GM12878 (cell line): ENCODE data around the gene FAM89A. TPM values are rescaled to one million over a fixed set of nuclear protein-coding genes. Genes with fewer than 3 reads are reported as not detected.

Source experiments
- ATAC-seq: fragments of 200-7000 bp; cut with Tn5 transposase; 3 replicates; pipeline ENCODE4 v1.9.1; 2020; ENCODE audit warnings: mild to moderate bottlenecking, moderate library complexity
- BruUV-seq: library from RNA; stranded (reverse); fragments of 400-500 nt; replicated peaks from 2 replicates; lab custom pipeline; 2021; lab: Mats Ljungman, UMichigan
- CTCF ChIA-PET: fragments of 300-600 bp; sonication (Branson Sonifier 250); formaldehyde crosslinking; extraction: SDS; loops from one replicate; lab custom pipeline; 2021; ENCODE audit warnings: inconsistent platforms; lab: Yijun Ruan, JAX
- POLR2A ChIA-PET: fragments of 350-600 bp; formaldehyde crosslinking; extraction: SDS; loops from one replicate; lab custom pipeline; 2021; ENCODE audit warnings: inconsistent platforms; lab: Charles Lee
- RAD21 ChIA-PET: fragments of 300-600 bp; sonication (Branson Sonifier 250); formaldehyde crosslinking; loops from one replicate; lab custom pipeline; 2023; ENCODE audit warnings: antibody characterized with exemption; ENCODE audit not compliant: unreplicated experiment; lab: Charles Lee
- SMC1A ChIA-PET: fragments of 300-600 bp; sonication (Branson Sonifier 250); formaldehyde crosslinking; loops from one replicate; lab custom pipeline; 2023; ENCODE audit not compliant: unreplicated experiment, uncharacterized antibody; lab: Charles Lee
- DNase-seq: peaks from one replicate; pipeline ENCODE4 v3.0.0-alpha.2; 2011; ENCODE audit warnings: low read depth, low spot score
- FAIRE-seq: peaks from 3 replicates; lab custom pipeline; 2011; peaks lifted over from hg19 to GRCh38; lab: Jason Lieb, UNC
- H2AFZ ChIP-seq: 2 replicates; pipeline ENCODE4 v1.6.0; 2011; ENCODE audit warnings: low read depth, low read length, control low read depth; ENCODE audit not compliant: control insufficient read depth
- H3K27ac ChIP-seq: 2 replicates; pipeline ENCODE4 v1.5.1; 2011; ENCODE audit warnings: control low read depth; ENCODE audit not compliant: control insufficient read depth, insufficient read depth
- H3K27me3 ChIP-seq, 2 experiments: replicated peaks in 1 of 2; 2 replicates each; pipeline versions ENCODE4 v1.6.0 to v1.6.1; 2011; ENCODE audit warnings: low read length in 1 of 2; ENCODE audit not compliant: control insufficient read depth in 2 of 2, insufficient read depth in 2 of 2
- H3K36me3 ChIP-seq, 2 experiments: 2 replicates each; pipeline ENCODE4 v1.5.1; 2011; ENCODE audit warnings: low read length in 1 of 2; ENCODE audit not compliant: control insufficient read depth in 2 of 2, insufficient read depth in 2 of 2
- H3K4me1 ChIP-seq: 2 replicates; pipeline ENCODE4 v1.6.1; 2011; ENCODE audit warnings: mild to moderate bottlenecking, low read length, moderate library complexity, mixed read lengths; ENCODE audit not compliant: control insufficient read depth, insufficient read depth
- H3K4me2 ChIP-seq: 2 replicates; pipeline ENCODE4 v1.6.0; 2011; ENCODE audit warnings: control low read depth; ENCODE audit not compliant: control insufficient read depth, insufficient read depth
- H3K4me3 ChIP-seq: fragments of 200-600 bp; sonication (generic); 2 replicates; pipeline ENCODE4 v1.5.1; 2016
- H3K79me2 ChIP-seq: 2 replicates; pipeline ENCODE4 v1.6.0; 2011; ENCODE audit warnings: low read length; ENCODE audit not compliant: control insufficient read depth, insufficient read depth
- H3K9ac ChIP-seq: 2 replicates; pipeline ENCODE4 v1.8.0; 2011; ENCODE audit warnings: low read length, control low read depth, mixed read lengths; ENCODE audit not compliant: control insufficient read depth, insufficient read depth
- H3K9me3 ChIP-seq: replicated peaks from 3 replicates; pipeline ENCODE4 v1.5.1; 2011; ENCODE audit warnings: mild to moderate bottlenecking, low read length; ENCODE audit not compliant: control insufficient read depth, insufficient read depth
- H4K20me1 ChIP-seq: 2 replicates; pipeline ENCODE4 v1.6.0; 2011; ENCODE audit not compliant: control insufficient read depth, insufficient read depth
- ASH2L ChIP-seq: fragments of 300-600, 200-600 bp; sonication (generic); IDR thresholded peaks from 2 replicates; pipeline ENCODE4 v1.6.1; 2017; ENCODE audit warnings: low read depth, mild to moderate bottlenecking, borderline replicate concordance
- BMI1 ChIP-seq: fragments of 450-650 bp; IDR thresholded peaks from 2 replicates; pipeline ENCODE4 v1.6.1; 2016; ENCODE audit warnings: mild to moderate bottlenecking, moderate library complexity, borderline replicate concordance
- BRCA1 ChIP-seq: IDR thresholded peaks from 2 replicates; pipeline ENCODE4 v1.6.1; 2011; ENCODE audit warnings: low read depth, low read length, improper control_type of control experiment
- CREM ChIP-seq: IDR thresholded peaks from 2 replicates; pipeline ENCODE4 v1.6.1; 2014; ENCODE audit warnings: antibody characterized with exemption, low read depth
- FOS ChIP-seq: IDR thresholded peaks from 3 replicates; pipeline ENCODE4 v1.6.1; 2011; ENCODE audit warnings: borderline replicate concordance; ENCODE audit not compliant: insufficient read length; ENCODE audit errors: extremely low read depth
- FOXM1 ChIP-seq: IDR thresholded peaks from 2 replicates; pipeline ENCODE4 v1.6.1; 2012; ENCODE audit warnings: low read depth, mild to moderate bottlenecking, inconsistent platforms, low read length, moderate library complexity
- GABPA ChIP-seq: IDR thresholded peaks from 2 replicates; pipeline ENCODE4 v1.6.1; 2014; ENCODE audit warnings: antibody characterized with exemption, low read depth, mild to moderate bottlenecking, inconsistent platforms
- HDAC2 ChIP-seq: fragments of 200-600 bp; sonication (generic); IDR thresholded peaks from 2 replicates; pipeline ENCODE4 v1.6.1; 2017
- MEF2B ChIP-seq: fragments of 450-650 bp; IDR thresholded peaks from 2 replicates; pipeline ENCODE4 v1.6.1; 2018; ENCODE audit warnings: mild to moderate bottlenecking, moderate library complexity; ENCODE audit not compliant: partially characterized antibody, poor library complexity, severe bottlenecking
- NRF1 ChIP-seq: conservative IDR thresholded peaks from 2 replicates; pipeline ENCODE4 v1.6.1; 2011; ENCODE audit warnings: mild to moderate bottlenecking, low read depth, low read length, improper control_type of control experiment
- POU2F2 ChIP-seq: IDR thresholded peaks from 3 replicates; pipeline ENCODE4 v1.6.1; 2011; ENCODE audit warnings: low read depth, mild to moderate bottlenecking, low read length, borderline replicate concordance
- SMARCA5 ChIP-seq: fragments of 450-650 bp; IDR thresholded peaks from 2 replicates; pipeline ENCODE4 v1.6.1; 2017; ENCODE audit warnings: mild to moderate bottlenecking
- SPI1 ChIP-seq: IDR thresholded peaks from 2 replicates; pipeline ENCODE4 v1.6.1; 2011; ENCODE audit warnings: low read depth, mild to moderate bottlenecking, low read length, moderate library complexity, borderline replicate concordance; ENCODE audit not compliant: insufficient read depth
- TCF7 ChIP-seq: IDR thresholded peaks from 2 replicates; pipeline ENCODE4 v1.6.1; 2014; ENCODE audit warnings: antibody characterized with exemption, borderline replicate concordance
- YBX1 ChIP-seq: fragments of 450-650 bp; IDR thresholded peaks from 2 replicates; pipeline ENCODE4 v1.6.1; 2016; ENCODE audit warnings: antibody characterized with exemption
- WGBS: methylation state at CpG from one replicate; pipeline ENCODE4 v1.1.6; 2016; ENCODE audit warnings: low lambda C conversion rate; ENCODE audit not compliant: insufficient replicate concordance, insufficient coverage; ENCODE audit errors: missing lambda C conversion rate; 5-methylcytosine and 5-hydroxymethylcytosine counted together
- in situ Hi-C: fragments of 300-500 bp; cut with MboI; formaldehyde crosslinking; loops from 9 replicates; pipeline ENCODE4 v1.14.3; 2018; ENCODE audit warnings: mixed read lengths
- intact Hi-C: fragments of 100-400 bp; cut with micrococcal nuclease; formaldehyde crosslinking; loops from one replicate; pipeline ENCODE4 v1.14.2; 2022; ENCODE audit not compliant: unreplicated experiment
- polyA plus RNA-seq, 11 experiments: library from polyadenylated mRNA; depleted of rRNA in 4 of 11; unstranded in 6 of 11; stranded (reverse) in 5 of 11; fragments of >200 nt; fragmentation: Nextera tagmentation in 4 of 11; fragmentation: Illumina TruSeq in 1 of 11; extraction: Ambion mirVana in 4 of 11; extraction: Trizol in 1 of 11; gene quantifications; 1 replicate in 1 of 11; 2 replicates in 10 of 11; pipeline versions ENCODE4 v1.2.1 to v1.2.3, GENCODE V29; 2011 to 2016; ENCODE audit warnings: inconsistent platforms in 2 of 11, missing spikeins in 2 of 11, low read depth in 1 of 11
- total RNA-seq, 4 experiments: library from RNA; depleted of rRNA in 3 of 4; stranded (reverse); fragments of >200 nt in 3 of 4; fragmentation: Illumina TruSeq in 1 of 4; extraction: Trizol in 1 of 4; gene quantifications; 2 replicates each; pipeline versions ENCODE4 v1.2.1 to v1.2.3, GENCODE V29; 2013 to 2021
- TF ChIP-seq, protein P1 (sequence below): IDR thresholded peaks from 2 replicates; pipeline ENCODE4 v1.6.1; 2011; ENCODE audit warnings: borderline replicate concordance, low read depth, mild to moderate bottlenecking, moderate library complexity, mixed read lengths, low read length; ENCODE audit not compliant: insufficient read depth; ENCODE audit errors: extremely low read length
- TF ChIP-seq, protein P2 (sequence below): fragments of 450-650 bp; IDR thresholded peaks from 2 replicates; pipeline ENCODE4 v1.6.1; 2018; ENCODE audit warnings: borderline replicate concordance, mild to moderate bottlenecking; ENCODE audit not compliant: partially characterized antibody
- TF ChIP-seq, protein P3 (sequence below): fragments of 450-650 bp; IDR thresholded peaks from 2 replicates; pipeline ENCODE4 v1.6.1; 2017; ENCODE audit warnings: mild to moderate bottlenecking, moderate library complexity

The FAM89A gene
- total and polyA plus RNA-seq, 10 of the 15 experiments (the other 5 are each of a cell fraction or from before 2014, with no cell fraction given): 0.06 to 0.72 (median 0.14) TPM; not detected in 4

GRCh38 chr1:231026576-231026975 lies 13.5 kb downstream of the FAM89A start:
- no peaks in the 10 kb centered on the region for H4K20me1 ChIP-seq
- H3K4me1 ChIP-seq: no peaks in the 10 kb centered on the region
- intact Hi-C loops: no loop called here
- FAIRE-seq (no peak), DNase-seq (no peak), ATAC-seq (no peak)
- in situ Hi-C loops: no loop called here
- H3K9ac ChIP-seq: no peak overlapping the region
- POLR2A ChIA-PET: no interaction called here
- H3K27ac ChIP-seq: no peak overlapping the region
- RAD21 ChIA-PET: no interaction called here
- CTCF ChIA-PET: no interaction called here
- H3K9me3 ChIP-seq: no peaks in the 10 kb centered on the region
- H3K36me3 ChIP-seq: no peaks in the 10 kb centered on the region
- BruUV-seq: no TSS peak
- H2AFZ ChIP-seq: no peak overlapping the region
- SMC1A ChIA-PET: no interaction called here
- 27% methylated on average over 6 of the region's 6 CpGs for WGBS
- H3K4me2 ChIP-seq: no peak overlapping the region
- H3K4me3 ChIP-seq: no peak overlapping the region
- no peaks in the 10 kb centered on the region for H3K79me2 ChIP-seq
- no peaks in the 10 kb centered on the region for H3K27me3 ChIP-seq
- TF ChIP-seq, protein P1, sequence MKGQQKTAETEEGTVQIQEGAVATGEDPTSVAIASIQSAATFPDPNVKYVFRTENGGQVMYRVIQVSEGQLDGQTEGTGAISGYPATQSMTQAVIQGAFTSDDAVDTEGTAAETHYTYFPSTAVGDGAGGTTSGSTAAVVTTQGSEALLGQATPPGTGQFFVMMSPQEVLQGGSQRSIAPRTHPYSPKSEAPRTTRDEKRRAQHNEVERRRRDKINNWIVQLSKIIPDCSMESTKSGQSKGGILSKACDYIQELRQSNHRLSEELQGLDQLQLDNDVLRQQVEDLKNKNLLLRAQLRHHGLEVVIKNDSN: no peak
- TF ChIP-seq, protein P2, sequence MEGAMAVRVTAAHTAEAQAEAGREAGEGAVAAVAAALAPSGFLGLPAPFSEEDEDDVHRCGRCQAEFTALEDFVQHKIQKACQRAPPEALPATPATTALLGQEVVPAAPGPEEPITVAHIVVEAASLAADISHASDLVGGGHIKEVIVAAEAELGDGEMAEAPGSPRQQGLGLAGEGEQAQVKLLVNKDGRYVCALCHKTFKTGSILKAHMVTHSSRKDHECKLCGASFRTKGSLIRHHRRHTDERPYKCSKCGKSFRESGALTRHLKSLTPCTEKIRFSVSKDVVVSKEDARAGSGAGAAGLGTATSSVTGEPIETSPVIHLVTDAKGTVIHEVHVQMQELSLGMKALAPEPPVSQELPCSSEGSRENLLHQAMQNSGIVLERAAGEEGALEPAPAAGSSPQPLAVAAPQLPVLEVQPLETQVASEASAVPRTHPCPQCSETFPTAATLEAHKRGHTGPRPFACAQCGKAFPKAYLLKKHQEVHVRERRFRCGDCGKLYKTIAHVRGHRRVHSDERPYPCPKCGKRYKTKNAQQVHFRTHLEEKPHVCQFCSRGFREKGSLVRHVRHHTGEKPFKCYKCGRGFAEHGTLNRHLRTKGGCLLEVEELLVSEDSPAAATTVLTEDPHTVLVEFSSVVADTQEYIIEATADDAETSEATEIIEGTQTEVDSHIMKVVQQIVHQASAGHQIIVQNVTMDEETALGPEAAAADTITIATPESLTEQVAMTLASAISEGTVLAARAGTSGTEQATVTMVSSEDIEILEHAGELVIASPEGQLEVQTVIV: no peak
- TF ChIP-seq SMARCA5 (no peak), MEF2B (no peak), SPI1 (no peak), HDAC2 (no peak), ASH2L (no peak), BRCA1 (no peak), BMI1 (no peak), GABPA (no peak), FOS (no peak), YBX1 (no peak), CREM (no peak), TCF7 (no peak), FOXM1 (no peak), POU2F2 (no peak), NRF1 (no peak)
- TF ChIP-seq, protein P3, sequence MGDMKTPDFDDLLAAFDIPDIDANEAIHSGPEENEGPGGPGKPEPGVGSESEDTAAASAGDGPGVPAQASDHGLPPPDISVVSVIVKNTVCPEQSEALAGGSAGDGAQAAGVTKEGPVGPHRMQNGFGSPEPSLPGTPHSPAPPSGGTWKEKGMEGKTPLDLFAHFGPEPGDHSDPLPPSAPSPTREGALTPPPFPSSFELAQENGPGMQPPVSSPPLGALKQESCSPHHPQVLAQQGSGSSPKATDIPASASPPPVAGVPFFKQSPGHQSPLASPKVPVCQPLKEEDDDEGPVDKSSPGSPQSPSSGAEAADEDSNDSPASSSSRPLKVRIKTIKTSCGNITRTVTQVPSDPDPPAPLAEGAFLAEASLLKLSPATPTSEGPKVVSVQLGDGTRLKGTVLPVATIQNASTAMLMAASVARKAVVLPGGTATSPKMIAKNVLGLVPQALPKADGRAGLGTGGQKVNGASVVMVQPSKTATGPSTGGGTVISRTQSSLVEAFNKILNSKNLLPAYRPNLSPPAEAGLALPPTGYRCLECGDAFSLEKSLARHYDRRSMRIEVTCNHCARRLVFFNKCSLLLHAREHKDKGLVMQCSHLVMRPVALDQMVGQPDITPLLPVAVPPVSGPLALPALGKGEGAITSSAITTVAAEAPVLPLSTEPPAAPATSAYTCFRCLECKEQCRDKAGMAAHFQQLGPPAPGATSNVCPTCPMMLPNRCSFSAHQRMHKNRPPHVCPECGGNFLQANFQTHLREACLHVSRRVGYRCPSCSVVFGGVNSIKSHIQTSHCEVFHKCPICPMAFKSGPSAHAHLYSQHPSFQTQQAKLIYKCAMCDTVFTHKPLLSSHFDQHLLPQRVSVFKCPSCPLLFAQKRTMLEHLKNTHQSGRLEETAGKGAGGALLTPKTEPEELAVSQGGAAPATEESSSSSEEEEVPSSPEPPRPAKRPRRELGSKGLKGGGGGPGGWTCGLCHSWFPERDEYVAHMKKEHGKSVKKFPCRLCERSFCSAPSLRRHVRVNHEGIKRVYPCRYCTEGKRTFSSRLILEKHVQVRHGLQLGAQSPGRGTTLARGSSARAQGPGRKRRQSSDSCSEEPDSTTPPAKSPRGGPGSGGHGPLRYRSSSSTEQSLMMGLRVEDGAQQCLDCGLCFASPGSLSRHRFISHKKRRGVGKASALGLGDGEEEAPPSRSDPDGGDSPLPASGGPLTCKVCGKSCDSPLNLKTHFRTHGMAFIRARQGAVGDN: no peak
